ENCODE results near the gene ASCL2. TPM values are rescaled to one million over a fixed set of nuclear protein-coding genes. Genes with fewer than 3 reads are reported as not detected.

Gene ASCL2
- total RNA-seq (2014; rRNA removed; shearing (Covaris generic)), result not detected in 2 replicates

- no peak for DNase-seq (ENCODE audit: low read depth)
Observed at GRCh38 chr11:2270322-2271076, at the start of gene ASCL2. Gene ASCL2 (minus strand): TSS chr11:2270588. CDS start chr11:2270332, 256 bp downstream.

GRCh38 chr11:2319791-2320472, 49.5 kb upstream of the ASCL2 start:
- no peak for DNase-seq (ENCODE audit: low read depth)

- DNase-seq (ENCODE audit: low read depth), result no peak
Observed at GRCh38 chr11:2318707-2319106, 48.3 kb upstream of the ASCL2 start.

GRCh38 chr11:2318123-2318522, 47.7 kb upstream of the ASCL2 start:
- no peak for DNase-seq (ENCODE audit: low read depth)

GRCh38 chr11:2317354-2318050, 47.1 kb upstream of the ASCL2 start:
- DNase-seq (ENCODE audit: low read depth), result no peak

- no peak for DNase-seq (ENCODE audit: low read depth)
Observed at GRCh38 chr11:2316963-2317244, 46.5 kb upstream of the ASCL2 start.

GRCh38 chr11:2316169-2316962, 46.0 kb upstream of the ASCL2 start:
- DNase-seq (ENCODE audit: low read depth), result no peak

- no peak for DNase-seq (ENCODE audit: low read depth)
Observed at GRCh38 chr11:2315395-2316168, 45.2 kb upstream of the ASCL2 start.

GRCh38 chr11:2314525-2315394, 44.4 kb upstream of the ASCL2 start:
- peak; percentile 42 for DNase-seq (ENCODE audit: low read depth)

- DNase-seq (ENCODE audit: low read depth), result no peak
Observed at GRCh38 chr11:2314136-2314524, 43.7 kb upstream of the ASCL2 start.

GRCh38 chr11:2313051-2313951, 42.9 kb upstream of the ASCL2 start:
- no peak for DNase-seq (ENCODE audit: low read depth)

- DNase-seq (ENCODE audit: low read depth), result peak; percentile 86
Observed at GRCh38 chr11:2312232-2313042, 42.0 kb upstream of the ASCL2 start.

GRCh38 chr11:2311353-2312133, 41.2 kb upstream of the ASCL2 start:
- no peak for DNase-seq (ENCODE audit: low read depth)

- DNase-seq (ENCODE audit: low read depth), result no peak
Observed at GRCh38 chr11:2310786-2311352, 40.5 kb upstream of the ASCL2 start.

GRCh38 chr11:2310073-2310785, 39.8 kb upstream of the ASCL2 start:
- DNase-seq (ENCODE audit: low read depth), result no peak

GRCh38 chr11:2309251-2310072, 39.1 kb upstream of the ASCL2 start:
- DNase-seq (ENCODE audit: low read depth), result no peak

All from M059J (cell line).